NK-92 (cell line): Measurements from ENCODE around the gene ADM2.
"Not testable (repeated sequence)": the region's sequence is repeated elsewhere in the genome, so short reads cannot be mapped to it uniquely, and the experiment has no call there.

Experiments
- DNase-seq: peaks from one replicate; lab custom pipeline; 2025; ENCODE audit not compliant: unreplicated experiment; lab: John Stamatoyannopoulos, UW

ADM2 gene

GRCh38 chr22:50505276-50505775 lies 24.0 kb downstream of the ADM2 start:
- DNase-seq: no peak

- DNase-seq: no peak
Observed at GRCh38 chr22:50505776-50506610, 24.6 kb downstream of the ADM2 start.

GRCh38 chr22:50506611-50507420 lies 25.5 kb downstream of the ADM2 start:
- no peak for DNase-seq

- no peak for DNase-seq
Observed at GRCh38 chr22:50507421-50507990, 26.2 kb downstream of the ADM2 start, which contains the start of gene LMF2. Gene LMF2 (minus strand): TSS chr22:50507702. CDS start chr22:50507675, 27 bp downstream.

GRCh38 chr22:50507991-50508884 lies 26.9 kb downstream of the ADM2 start, which contains the start of gene NCAPH2:
Gene NCAPH2 (plus strand): TSS chr22:50508224. CDS start chr22:50508338, 114 bp downstream.
- DNase-seq: peak; percentile 94

- DNase-seq: no peak
Observed at GRCh38 chr22:50508897-50509296, 27.6 kb downstream of the ADM2 start.

- no peak for DNase-seq
Observed at GRCh38 chr22:50513175-50513574, 31.8 kb downstream of the ADM2 start.

GRCh38 chr22:50516068-50516467 lies 34.7 kb downstream of the ADM2 start:
- DNase-seq: no peak

- no peak for DNase-seq
Observed at GRCh38 chr22:50516891-50517290, 35.5 kb downstream of the ADM2 start.

GRCh38 chr22:50517495-50518260 lies 36.3 kb downstream of the ADM2 start:
- no peak for DNase-seq

- no peak for DNase-seq
Observed at GRCh38 chr22:50518606-50519005, 37.3 kb downstream of the ADM2 start.

GRCh38 chr22:50519151-50519550 lies 37.8 kb downstream of the ADM2 start:
- no peak for DNase-seq

- not testable (repeated sequence) for DNase-seq
Observed at GRCh38 chr22:50520184-50520583, 38.8 kb downstream of the ADM2 start.

GRCh38 chr22:50520826-50521453 lies 39.6 kb downstream of the ADM2 start:
- no peak for DNase-seq

- no peak for DNase-seq
Observed at GRCh38 chr22:50521710-50522109, 40.4 kb downstream of the ADM2 start.

- no peak for DNase-seq
Observed at GRCh38 chr22:50522208-50522805, 41.0 kb downstream of the ADM2 start.

- no peak for DNase-seq
Observed at GRCh38 chr22:50522806-50523438, 41.6 kb downstream of the ADM2 start.

- no peak for DNase-seq
Observed at GRCh38 chr22:50523458-50523805, 42.1 kb downstream of the ADM2 start.
